ENCODE data around the gene AGO3.
A peak's percentile ranks its signal among the peaks of the same experiment; 100 is the strongest.
"Not testable (repeated sequence)": the region's sequence is repeated elsewhere in the genome, so short reads cannot be mapped to it uniquely, and the experiment has no call there.

AGO3 gene

DNA sequence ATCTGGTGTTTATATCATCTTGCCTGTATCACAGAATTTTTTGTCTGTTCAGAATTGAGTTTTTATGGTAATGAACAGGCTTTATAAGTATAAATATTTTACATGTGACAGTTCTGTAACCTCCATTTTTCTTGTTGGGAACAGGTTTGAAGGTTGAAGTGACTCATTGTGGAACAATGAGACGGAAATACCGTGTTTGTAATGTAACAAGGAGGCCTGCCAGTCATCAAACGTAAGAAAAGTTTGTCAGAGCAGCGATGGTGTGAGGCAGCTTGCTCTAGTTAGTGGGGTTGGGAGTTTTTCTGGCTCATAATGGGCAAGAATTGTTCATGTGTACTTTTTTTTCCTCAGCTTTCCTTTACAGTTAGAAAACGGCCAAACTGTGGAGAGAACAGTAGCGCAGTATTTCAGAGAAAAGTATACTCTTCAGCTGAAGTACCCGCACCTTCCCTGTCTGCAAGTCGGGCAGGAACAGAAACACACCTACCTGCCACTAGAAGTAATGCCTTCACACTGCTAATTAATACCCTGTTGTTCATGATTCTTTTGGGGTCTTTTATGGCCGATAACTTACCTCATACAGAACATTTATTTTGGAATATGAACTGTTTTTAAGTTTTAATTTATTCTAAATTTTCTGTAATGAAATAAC lies 77.8 kb downstream of the AGO3 start:
- no peak for DNase-seq (ENCODE audit: low spot score)

DNA sequence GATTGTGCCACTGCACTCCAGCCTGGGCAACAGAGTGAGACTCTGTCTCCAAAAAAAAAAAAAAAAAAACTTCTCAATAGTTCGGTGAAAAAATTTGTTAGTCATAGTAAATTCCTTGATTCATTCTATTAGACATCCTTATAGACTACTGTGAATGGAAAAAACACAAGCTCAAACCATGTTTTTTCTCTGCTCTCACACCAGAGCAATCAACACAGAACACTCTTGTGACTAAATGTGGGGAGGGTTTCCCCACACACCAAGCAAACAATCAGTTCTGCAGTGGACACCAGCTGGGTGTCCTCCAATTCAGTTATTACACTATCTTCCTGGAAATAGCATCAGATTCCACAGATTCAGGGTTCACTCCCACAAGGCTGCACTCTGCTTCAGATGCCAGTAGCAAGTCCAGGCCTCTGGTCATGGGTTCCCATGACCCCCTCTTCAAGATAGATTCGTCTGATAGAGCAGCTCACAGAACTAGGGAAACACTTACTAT lies 83.9 kb downstream of the AGO3 start:
- DNase-seq (ENCODE audit: low spot score): peak; percentile 7

DNA sequence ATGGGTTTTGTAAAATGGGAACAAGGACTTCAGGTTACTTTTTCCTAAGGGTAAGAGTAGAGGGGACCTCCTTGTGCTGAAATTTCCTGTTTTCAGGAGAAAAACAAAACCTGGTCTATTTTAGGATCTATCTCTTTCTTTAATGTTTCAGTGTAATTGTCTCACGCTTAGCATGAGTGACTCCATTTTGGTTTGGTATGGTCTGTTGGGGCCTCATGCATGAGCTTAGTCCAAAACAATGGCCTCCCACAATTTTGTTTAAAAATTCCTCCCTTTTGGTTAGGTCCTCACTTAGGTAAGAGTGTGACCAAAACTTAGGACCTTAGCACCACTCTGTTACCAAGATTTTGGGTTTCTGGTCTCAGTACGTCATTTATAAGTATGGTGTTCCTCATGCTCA lies 85.8 kb downstream of the AGO3 start:
- no peak for DNase-seq (ENCODE audit: low spot score)

DNA sequence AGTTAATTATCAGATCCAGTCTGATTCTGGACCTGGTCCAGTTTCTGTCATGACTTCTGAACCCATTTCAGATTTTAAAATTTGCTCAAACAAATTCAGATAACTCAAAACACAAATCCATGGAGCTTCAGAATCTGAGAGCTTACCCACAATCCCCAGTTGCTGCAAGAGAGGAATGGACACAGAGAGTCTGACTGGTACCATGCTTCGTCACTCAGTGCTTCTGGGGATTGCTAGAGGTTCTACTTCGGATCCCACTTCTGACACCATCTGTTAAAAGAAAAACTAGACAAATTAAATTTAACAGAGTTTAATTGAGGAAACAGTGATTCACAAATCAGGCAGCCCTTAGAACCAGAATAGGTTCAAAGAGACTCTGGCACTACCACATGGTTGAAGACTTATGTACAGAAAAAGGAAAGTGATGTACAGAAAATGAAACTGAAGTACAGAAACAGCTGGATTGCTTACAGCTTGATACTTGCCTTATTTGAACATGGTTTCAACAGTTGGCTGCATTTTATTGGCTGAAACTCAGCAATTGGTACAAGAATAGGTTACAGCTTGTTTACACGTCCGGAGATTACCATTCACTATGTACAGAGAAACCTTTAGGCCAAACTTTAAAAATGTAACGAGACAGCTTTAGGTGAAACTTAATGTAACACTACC lies 92.3 kb downstream of the AGO3 start:
- no peak for DNase-seq (ENCODE audit: low spot score)

DNA sequence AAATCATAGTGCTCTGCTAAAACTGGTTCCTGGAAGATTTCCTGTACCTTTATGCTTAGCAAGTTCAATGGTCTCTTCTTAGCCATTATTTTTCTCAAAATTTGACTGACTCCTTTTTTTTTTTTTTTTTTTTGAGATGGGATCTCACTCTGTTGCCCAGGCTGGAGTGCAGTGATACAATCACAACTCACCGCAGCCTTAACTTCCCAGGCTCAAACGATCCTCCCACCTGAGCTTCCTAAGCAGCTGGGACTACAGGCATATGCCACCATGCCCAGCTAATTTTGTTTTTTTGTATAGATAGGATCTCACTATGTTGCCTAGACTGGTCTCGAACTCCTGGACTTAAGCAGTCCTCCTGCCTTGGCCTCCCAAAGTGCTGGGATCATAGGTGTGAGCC lies 93.1 kb downstream of the AGO3 start:
- not testable (repeated sequence) for DNase-seq (ENCODE audit: low spot score)

DNA sequence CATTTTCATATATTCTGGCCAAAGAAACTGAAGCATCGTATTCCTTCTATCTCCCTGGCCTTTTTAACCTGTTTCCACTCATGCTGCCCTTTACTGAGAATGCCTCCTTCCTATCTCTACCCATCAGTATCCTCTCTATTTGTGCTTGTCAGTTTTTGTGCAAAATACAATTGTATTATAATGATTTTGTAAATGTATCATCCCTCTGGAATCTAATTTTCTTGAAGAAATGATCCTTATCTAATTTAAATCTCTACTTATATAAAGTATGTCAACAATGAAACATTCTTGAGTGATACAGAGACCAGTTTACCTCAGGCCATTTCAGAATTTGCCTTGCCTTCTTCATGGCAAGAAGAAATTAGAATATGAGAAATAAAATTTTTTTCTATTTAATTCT lies 93.9 kb downstream of the AGO3 start:
- no peak for DNase-seq (ENCODE audit: low spot score)

DNA sequence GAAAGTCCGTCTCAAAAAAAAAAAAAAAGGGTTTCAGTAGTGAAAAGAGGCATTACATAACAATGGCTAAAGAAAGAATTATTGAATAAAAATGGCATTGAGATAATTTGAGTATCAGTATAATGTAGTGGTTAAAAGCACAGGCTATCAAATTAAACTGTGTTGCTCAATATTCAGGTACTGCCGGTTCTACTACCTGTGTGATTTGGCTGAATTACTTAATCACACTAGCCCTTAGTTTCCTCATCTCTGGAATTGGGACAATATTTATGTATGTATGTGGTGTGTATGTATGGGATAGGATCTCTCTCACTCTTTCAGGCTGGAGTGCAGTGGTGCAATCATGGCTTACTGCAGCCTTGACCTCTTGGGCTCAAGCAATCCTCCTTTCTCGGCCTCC lies 96.9 kb downstream of the AGO3 start:
- DNase-seq (ENCODE audit: low spot score): no peak

DNA sequence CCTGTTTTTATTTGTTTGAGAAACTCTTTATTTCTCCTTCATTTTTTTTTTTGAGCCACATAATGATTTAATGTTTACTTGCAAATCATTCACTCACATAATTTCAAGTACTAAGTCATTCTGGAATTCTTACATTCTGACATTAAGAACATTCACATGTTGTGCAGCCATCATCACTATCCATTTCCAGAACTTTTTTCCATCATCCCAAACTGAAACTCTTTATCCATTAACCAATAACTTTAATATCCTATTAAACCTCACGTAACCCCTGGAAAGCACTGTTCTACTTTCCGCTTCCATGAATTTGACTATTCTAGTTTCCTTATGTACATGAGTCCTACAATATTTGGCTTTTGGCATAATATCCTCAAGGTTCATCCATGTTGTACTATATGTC lies 100.5 kb downstream of the AGO3 start:
- DNase-seq (ENCODE audit: low spot score): no peak

DNA sequence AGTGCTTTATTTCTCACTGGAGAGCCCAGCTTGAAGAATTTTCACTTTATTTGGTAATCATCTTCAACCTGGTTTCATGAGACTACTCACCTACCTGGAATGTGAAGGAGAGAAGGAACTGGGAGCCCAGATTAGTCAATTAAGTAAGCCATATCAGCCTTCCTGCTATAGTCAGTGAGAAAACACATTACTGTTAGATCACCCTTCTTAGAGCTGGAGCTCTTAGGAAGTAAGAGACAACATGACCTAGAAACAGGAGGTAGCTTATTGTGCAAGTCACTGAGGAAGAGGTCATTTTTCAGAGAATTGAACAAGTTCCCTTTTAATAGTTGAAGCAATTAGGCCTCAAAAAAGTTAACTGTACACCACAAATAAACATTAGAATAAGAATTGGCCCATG lies 103.8 kb downstream of the AGO3 start:
- DNase-seq (ENCODE audit: low spot score): no peak

DNA sequence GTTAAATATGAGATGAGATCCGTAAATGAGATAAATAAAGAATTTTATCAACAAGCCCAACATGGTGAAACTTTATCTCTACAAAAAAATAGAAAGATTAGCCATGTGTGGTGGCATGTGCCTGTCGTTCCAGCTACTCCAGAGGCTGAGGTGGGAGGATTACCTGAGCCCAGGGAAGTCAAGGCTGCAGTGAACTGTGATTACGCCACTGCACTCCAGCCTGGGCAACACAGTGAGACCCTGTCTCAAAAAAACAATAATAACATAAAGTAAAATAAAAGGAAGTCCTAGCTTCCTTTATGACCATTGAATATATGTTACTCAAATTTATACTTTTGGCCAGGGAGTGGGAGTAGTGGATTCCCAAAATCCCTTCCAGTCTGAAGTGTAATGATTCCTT lies 104.2 kb downstream of the AGO3 start:
- no peak for DNase-seq (ENCODE audit: low spot score)

DNA sequence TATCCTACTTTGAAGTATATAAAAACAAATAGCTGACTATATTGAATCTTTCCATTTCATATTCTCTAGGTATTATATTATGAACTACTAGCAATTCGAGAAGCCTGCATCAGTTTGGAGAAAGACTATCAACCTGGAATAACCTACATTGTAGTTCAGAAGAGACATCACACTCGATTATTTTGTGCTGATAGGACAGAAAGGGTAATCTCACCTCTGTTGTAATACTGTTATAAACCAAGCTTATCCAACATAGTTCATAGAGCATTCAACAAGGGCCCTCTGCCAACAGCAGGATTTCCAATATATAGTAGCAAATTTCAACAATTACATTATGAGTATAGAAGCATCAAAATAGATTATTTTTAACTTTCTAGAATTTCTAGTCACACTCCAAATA lies 109.3 kb downstream of the AGO3 start:
- no peak for DNase-seq (ENCODE audit: low spot score)

DNA sequence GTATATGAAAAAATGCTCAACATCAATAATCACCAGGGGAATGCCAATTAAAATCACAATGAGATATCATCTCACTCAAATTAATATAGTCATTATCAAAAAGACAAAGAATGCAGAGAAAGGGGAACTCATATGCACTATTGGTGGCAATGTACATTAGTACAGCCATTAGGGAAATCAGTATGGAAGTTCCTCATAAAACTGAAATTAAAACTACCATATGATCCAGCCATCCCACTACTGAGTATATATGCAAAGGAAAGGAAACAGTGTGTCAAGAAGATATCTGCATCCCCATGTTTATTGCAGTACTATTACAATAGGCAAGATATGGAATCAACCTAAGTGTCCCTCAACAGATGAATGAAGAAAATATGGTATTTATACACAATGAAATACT lies 120.9 kb downstream of the AGO3 start:
- no peak for DNase-seq (ENCODE audit: low spot score)

DNA sequence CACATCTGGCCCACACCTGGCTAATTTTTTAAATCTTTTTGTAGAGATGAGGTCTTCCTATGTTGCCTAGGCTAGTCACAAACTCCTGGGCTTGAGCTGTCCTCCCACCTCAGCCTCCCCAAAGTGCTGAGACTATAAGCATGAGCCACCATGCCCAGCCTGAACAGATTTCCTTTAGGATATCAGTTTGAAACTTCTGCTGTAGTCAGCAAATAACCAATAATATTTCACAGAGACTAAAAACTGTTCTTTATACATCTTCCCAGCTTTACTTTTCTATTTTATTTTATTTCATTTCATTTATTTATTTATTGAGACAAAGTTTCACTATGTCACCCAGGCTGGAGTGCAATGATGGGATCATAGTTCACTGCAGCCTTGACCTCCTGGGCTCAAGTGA lies 123.1 kb downstream of the AGO3 start:
- no peak for DNase-seq (ENCODE audit: low spot score)

DNA sequence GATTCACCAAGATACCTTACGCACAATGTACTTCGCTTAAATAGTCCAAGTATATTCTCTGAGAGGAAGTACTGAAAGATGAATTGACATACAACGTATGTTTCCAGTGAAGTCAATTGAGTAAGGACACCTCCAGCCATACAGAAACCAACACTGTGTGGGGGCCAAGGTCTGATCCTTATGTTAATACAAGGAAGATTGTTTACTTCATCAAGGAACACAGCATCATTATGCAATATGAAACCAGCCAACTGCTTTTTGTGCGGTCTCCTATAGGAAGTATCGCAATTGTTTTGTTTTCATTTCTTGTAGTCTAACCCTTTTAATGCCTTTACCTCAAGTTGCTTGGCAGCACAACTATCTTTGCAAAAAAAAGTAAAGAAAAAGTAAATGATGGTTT lies 124.8 kb downstream of the AGO3 start:
- DNase-seq (ENCODE audit: low spot score): no peak

DNA sequence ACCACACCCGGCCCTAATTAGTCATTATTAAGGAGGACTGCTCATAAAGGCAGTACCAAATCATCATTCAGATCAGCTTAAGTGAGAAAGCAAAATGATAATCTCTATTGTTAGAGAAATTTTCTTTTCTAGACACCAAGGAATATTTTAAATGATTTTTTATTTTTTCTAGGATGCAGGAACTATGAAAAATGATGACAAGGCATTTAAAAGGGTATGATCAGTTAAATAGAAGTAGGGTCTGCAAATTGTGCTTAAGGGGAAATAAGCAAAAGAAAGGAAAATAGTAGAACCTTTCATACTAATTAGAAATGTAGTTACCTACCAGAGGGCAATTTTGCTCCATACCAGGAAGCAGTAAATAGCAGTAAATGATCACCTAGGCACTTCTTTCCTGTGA lies 131.4 kb downstream of the AGO3 start:
- no peak for DNase-seq (ENCODE audit: low spot score)

DNA sequence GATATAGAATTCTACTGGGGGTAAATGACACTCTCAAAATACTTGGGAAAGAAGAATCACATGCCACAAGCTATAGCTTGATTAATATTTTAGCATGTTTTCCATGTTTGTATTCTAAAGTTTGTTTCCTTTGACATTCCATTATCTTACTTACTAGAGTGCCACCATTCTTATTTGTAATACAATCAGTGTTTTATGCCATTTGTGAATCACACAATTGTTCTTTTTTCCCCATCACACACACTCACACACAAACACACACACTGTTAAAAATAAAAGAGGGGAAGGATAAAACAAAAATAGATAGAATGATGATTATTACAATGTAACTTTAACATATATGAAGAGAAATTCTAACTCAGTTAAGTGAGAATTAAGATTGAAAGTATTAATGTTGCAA lies 137.0 kb downstream of the AGO3 start:
- DNase-seq (ENCODE audit: low spot score): peak; percentile 84

DNA sequence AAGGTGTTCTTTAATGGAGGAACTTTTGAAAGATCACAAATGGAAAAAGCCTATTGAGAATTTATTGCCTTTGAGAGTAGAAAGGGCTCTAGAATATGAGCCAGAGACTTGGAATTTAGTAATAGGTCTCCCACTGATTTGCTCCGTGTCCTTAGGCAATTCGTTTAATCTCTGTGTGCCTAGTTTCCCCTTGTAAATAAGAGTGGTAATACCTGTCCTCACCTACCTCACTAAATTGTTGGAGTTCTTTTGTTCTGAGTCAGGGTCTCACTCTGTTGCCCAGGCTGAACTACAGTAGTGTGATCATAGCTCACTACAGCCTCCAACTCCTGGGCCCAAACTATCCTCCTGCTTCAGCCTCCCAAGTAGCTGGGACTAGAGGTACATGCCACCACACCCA lies 138.0 kb downstream of the AGO3 start:
- no peak for DNase-seq (ENCODE audit: low spot score)

DNA sequence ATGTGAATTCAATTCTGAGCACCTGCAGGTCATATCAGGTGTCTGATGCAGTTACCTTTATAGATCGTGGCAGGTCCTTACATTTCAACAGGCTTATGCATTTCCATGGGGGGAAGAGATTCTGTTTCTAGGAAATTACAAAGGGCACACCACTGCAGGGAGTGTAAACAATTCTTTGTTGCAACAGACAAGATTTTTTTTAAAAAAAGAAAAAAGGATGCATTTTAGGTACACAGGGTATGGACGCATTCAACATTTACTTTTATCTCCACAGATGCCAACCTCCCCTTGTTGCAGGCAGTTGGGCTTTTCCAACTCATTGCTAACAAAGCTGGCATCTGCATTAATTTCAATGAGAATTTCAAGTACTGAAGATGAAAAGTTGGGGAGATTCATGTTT lies 139.4 kb downstream of the AGO3 start:
- DNase-seq (ENCODE audit: low spot score): no peak

DNA sequence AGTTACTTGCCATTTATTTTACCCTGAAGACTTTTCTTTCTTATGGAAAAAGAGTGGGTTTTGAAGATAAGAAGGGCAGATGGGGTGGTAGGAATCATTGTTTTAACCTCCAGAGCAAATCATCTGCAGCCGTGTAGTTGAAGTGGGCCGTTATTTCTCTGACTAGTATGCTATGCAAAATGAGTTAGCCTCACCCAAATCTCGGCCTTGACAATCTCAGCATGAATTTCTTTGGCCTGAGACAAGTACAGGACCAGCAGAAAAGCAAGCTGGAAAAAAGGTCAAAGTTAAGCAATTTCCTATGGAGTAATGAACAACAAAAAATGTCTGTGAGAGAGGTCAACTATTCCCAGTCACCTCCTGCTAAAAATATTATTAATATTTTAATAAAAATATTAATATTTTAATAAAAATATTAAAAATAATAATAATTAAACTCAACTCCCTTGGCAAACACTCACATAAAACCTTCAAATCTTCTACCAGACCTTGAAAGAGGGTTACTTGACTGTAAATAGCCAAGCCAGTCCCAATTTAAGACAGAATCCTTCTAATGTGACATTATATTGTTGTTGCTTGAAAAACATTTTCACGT lies 146.2 kb downstream of the AGO3 start:
- DNase-seq (ENCODE audit: low spot score): no peak

DNA sequence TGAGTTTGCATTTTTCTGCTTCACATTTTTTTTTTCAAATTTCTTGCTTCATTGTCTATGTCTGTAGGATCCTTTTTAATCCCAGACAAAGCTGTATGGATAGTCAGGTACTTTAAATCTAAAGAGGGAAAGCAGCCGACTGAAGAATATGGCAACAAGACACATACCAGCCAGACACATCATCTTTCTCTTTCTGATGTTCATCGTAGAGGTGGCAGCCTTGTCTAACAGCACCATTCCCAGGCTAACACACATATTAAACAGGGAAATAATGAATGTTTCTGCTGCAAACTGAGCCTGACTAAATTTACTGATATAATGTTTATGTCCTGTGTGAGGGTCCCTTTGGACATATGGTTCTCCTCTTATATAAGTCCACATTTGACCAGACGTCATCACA lies 149.3 kb downstream of the AGO3 start:
- no peak for DNase-seq (ENCODE audit: low spot score)

DNA sequence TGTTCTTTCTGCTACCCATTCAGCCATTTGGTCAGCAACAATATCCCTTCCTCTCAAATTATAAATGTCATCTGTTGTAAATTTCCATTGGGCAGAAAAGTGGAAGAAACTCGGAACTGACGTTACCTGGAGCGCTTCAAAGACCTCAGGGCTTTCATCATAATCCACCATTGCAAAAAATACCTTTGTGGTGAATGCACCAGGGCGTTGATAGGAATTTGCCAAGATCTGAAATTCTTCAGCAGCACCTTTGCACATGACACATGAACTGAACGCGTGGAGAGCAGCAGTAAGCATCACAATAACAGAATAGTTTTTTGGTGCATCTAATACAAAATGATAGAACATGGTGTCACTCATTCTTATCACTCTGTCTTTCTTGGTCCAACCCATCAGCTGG lies 149.9 kb downstream of the AGO3 start:
- DNase-seq (ENCODE audit: low spot score): no peak

DNA sequence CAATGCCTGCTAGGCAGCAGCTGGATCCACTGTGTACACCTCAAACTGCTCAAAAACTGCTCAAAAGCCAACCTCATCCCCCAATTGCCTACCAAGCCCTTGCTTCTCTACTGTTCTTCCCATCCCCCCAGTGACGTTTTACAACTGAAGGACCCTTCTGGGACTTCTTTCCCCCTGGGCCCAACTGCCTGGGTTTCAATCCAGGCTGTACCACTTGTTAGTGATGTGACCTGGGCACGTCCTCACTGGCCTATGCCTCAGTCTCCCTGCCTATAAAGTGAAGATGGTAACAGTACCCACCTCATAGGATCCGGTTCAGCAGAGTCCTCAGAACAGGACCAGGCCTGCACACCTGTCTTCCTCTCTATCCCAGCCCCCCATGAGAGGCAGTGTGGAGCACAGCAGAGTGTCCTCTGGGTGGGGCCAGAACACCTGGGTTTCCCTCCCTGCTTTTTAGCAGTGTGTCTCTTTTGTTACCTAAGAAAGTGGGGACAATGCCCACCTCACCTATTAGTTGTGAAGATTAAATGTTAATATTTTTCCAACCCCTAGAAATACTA lies 151.1 kb downstream of the AGO3 start:
- no peak for DNase-seq (ENCODE audit: low spot score)

DNA sequence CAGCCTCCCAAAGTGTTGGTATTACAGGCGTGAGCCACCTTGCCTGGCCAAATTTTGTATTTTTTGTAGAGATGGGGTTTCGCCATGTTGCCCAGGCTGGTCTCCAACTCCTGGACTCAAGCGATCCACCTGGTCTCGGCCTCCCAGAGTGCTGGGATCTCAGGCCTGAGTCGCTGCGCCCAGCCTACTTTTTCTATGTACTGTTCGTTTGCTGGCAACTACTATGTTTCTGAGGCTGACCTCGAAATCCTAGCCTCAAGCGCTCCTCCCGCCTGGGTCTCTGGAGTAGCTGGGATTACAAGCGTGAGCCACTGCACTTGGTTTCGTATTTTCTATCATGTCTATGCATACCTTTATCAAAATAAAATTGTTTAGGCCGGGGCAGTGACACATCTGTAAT lies 152.3 kb downstream of the AGO3 start:
- DNase-seq (ENCODE audit: low spot score): no peak
